GM19468 (cell line): ENCODE measurements around the gene FRK.
A peak's percentile ranks its signal among the peaks of the same experiment; 100 is the strongest.
"Not testable (repeated sequence)": the region's sequence is repeated elsewhere in the genome, so short reads cannot be mapped to it uniquely, and the experiment has no call there.

Experiments used
- ATAC-seq: cut with Tn5 transposase; IDR thresholded peaks from one replicate; pipeline ENCODE4 v1.9.1; 2021; ENCODE audit warnings: mild to moderate bottlenecking, moderate library complexity, moderate number of reproducible peaks; ENCODE audit not compliant: unreplicated experiment; ENCODE audit errors: extremely low read depth

Gene FRK

DNA sequence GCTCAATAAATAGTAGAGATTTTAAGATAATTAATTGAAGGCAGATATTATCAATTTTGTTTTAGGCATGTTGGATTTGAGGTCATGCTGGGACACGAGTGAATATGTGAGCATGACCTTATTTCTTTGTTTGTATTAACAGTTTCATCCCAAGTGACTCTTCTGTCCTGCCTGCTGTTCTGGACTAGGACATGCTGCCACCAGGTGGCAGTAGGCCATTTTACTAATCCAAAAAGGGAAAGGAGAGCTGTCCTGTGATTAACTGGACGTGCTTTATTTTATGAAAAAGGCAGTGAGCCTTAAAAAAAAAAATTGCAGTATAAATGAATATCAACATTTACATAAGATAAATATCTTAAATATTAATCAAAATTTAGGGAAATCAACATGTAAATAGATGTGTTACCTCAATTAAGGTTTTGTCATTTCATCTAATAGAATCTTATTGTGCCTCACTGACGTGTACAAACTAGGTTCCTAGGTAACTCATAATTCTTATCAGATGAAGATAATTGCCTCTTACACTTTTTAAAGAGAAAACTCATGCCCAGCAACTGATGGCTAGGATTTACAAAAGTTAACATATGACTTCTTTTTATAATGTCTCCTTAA lies 49.8 kb downstream of the FRK start:
- no peak for ATAC-seq

DNA sequence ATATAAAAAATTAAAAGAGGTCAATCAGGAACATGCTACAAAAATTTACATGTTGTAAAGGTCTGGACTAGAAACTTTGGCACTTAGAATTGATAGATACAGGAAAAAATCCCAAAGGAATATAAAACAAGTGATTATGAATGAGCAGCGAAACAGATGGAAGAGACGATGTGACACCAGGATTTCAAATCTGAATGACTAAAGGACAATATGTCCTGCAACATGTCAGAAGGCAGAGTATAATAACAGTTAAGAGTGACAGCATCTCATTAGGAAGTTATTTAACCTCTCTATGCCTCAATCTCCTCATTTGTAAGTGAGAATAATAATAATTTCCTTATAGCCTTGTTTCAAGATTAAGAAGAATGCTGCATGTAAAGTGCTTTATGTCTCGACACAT lies 50.3 kb downstream of the FRK start:
- ATAC-seq, result no peak

DNA sequence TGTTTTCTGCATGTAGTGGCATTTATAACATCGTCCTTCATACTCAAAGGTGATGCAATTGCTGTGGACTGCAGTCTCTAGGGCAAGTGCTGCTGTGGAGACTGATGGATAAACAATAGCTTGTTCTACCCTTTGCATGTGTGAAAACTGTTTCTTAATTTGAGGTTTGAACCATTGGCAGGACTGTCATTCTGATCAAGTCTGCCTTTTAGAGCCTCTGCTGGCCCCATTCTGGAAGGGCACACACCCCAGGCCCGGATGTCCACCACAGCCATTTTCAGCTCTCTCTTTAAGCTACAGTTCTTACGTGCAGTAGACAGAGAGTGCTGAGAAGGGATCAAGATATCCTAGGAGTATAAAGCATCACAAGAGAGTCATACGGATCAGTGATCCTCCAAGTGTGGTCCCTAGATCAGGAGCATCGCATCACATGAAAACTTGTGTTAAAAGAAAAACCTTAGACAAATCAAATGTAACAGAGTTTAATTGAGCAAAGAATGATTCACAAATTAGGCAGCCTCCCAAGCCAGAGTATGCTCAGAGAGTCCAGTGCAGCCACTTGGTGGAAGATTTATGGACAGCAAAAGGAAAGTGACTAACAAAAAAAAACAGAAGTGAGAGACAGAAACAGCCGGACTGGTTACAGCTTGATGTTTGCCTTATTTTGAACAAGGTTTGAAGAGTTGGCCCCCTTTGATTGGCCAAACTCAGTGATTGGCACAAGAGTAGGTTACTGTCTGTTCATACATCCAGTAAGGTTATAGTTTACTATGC lies 52.0 kb downstream of the FRK start:
- peak; percentile 73 for ATAC-seq

DNA sequence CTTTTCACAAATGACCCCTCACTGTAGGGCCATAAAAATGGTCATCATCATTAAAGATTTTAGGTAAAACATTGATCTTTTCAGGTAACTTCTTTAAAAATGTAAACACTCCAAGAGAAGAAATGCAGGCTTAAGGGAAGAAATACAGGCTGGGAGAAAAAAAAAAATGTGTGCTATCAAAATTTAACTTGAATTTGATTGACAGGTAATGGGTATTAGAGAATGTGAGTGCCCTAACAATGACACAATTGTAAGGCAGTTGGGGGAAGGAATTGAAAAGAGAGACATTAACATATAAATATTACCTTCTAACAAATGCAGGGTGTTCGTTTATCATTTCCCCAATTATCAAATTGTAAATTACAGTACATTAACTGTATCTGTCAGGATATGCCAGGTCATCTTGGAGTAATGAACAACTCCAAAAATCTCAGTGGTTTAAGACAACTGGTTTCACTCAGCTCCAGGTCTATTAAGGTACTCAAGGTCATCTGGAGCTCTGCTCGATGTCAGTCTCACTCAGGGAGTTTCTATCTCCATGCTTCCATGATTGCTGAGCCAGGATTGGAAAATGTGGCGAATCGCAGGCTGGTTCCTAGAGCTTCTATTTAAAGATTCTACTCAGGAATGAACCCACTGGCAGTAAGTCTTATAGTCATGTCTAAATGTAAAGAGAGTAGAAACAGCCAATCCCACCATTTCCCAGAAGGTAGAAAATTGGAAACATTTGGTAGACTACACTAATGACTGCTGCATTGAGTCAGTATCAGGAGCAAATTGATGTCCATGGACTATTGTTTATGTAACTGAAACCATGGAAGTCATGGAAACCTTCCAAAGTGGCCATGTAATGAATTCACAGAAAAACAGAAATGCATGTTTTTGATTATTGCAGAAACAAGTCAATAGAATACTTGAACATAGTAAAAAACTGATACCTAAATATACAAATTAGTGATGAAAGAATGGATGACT lies 55.6 kb downstream of the FRK start:
- no peak for ATAC-seq

DNA sequence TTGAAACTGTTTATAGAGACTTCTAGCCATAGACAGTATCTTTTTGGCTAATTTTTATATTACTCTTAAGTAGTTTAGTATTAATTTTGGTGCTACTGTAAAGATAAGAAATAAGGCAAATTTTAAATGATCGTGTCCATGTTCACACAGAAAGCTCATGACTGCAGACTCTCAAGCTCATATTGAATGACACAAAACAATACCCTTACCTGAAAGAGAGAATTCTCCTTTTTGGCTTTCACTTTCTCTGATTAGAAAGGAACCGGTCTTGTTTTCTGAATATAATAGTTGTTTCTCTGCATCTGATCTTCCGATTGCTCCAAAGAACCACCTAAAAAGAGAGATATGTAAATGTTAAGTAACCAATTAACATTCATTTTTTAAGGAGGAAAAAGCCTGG lies 57.0 kb downstream of the FRK start:
- ATAC-seq, result peak; percentile 68

DNA sequence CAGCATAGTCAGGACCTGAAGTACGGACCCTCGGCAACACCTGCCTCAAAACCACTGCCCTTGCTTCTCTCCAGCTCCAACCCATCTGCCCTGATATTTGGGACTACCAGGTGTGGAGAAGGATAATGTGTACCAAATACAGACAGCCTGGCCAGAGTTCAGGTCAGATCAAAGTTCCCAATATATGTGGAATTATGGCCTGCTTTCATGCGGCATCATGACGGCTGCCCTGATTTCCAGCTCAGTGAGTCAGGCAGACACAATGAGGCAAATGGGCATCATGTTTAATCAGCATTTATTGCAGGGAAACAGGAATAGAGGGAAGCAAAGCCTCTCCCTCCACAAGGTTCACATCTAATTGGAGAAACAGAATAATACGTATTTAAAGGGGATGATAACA lies 57.9 kb downstream of the FRK start:
- ATAC-seq, result no peak

DNA sequence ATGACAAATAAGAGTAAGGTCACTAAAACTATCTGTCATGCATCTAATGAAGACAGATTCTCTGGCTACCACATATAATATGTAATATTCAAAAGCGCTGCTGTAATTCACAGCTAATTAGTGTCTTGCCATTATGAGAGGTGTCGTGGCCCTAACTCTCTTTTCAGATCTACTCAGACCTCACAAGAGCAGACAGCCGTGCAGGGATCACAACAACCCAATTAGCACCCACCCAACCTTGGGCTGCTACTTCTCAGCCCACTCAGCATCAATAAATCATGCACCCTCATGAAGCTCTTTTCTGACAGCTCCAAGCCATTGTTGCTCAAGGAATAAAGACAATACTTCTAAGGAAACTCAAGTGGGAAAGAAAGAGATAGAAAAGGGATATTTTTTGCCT lies 61.5 kb downstream of the FRK start:
- no peak for ATAC-seq

DNA sequence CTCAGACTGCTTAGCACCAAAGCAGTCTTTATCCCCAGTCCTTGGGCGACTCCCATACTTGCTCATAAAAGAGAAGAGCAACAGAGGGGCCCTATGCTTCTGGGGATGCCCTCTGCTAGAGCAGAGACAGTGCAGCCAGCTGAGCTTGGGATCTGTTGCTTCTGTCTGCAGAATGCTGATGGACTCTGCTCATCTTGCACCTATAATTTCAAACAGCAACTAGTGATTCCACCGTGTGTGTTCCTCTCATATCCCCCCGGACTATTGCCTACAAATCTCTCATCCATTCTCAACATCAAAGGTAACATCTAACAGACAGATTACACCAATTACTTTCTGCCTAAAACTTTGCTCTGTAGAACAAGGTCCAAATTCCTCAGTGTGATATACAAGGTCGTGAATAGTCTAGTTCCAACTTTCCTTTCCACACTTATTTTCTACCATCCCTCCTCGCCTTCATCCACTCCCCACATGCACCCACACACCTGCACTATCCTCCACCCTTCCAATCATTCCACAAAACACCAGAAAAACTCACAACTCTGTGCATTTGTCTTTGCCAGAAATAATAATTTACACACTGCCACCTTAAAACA lies 62.6 kb downstream of the FRK start:
- no peak for ATAC-seq

DNA sequence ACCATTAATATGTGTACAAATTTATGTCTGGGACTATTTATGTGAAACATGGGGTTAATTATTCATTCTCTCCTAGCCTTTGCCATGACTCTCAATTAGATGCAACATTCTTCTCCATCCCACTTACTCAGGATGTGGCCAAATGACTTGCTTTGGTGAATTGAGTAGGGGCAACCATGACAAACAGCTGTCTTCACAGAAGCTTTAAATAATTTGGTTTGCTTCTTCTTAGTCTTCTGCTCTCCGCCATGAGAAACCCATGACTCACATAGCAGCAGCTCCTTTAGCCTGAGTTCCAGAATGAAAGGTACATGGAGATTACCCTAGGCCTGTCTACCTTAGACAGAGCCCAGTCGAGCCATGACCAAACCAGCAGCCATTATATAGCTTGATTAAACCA lies 74.7 kb downstream of the FRK start:
- ATAC-seq, result no peak

DNA sequence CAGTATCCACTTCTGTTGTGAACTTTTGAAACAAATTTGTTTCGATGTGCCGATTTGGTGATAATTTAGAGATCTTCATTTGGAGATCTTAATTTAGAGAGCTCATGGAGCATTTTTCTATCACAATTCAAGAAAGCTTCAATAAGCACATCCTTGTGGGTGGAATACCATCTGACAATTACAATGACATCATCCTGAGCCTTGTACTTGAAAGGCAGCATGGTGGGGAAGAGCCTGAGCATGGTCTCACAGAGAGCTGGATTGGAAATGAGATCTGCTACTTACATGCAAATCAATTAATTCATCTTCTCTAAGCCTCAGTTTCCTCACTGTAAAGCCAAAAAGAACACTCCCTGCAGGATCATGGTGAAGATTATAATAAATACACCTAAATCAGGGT lies 75.9 kb downstream of the FRK start:
- no peak for ATAC-seq

DNA sequence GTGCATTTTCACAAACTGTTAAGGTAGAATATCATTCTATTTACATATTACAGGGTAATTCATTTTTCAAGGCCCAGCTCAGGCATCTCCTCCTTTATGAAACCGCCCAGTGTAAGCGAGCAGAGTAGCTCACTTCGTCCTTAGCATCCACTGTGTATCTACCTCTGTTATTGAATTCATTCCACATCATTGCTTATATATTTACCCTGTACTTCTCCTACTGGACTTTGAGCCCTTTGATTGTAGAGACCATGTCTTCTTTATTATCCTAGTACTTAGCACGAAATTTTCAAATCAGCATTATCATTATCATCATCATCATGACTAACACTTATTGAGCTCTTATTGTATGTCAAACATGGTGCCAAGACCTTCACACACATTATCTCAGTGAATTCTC lies 76.7 kb downstream of the FRK start:
- ATAC-seq, result no peak

DNA sequence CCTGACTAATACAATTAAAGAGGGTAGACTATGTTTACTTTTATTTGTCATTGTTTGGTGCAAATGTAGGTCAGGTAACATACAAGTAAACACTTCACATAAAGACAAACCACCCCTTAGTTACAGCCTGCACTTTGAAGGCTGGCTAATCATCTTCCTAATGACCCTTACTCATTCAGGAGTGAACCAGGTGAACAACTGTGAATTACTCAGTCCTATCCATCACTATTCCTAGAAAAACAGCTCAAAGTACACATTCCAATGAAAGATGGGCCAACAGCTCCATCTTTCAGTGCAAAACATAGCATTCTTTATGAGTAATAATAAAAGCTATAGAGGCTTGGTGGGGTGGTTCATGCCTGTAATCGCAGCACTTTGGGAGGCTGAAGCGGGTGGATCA lies 78.2 kb downstream of the FRK start:
- ATAC-seq, result no peak

DNA sequence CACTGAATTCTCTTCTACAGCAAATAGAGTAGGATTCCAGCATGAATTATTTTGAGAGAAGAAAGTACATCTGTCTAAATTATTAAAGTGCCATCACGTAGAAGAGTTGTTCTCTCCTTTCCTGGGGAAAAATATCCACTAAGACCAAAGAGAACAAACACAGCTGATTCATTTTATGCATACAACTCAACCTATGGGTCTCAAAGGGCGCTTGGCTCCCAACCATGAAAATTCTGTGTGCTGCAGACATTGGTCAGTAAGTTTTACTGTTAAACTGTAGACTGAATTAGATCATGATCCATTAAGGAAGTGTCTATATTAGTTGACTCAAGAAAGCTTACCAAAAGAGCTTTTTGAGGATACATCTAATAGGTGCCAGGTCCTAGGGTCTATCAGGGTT lies 83.5 kb downstream of the FRK start:
- no peak for ATAC-seq

DNA sequence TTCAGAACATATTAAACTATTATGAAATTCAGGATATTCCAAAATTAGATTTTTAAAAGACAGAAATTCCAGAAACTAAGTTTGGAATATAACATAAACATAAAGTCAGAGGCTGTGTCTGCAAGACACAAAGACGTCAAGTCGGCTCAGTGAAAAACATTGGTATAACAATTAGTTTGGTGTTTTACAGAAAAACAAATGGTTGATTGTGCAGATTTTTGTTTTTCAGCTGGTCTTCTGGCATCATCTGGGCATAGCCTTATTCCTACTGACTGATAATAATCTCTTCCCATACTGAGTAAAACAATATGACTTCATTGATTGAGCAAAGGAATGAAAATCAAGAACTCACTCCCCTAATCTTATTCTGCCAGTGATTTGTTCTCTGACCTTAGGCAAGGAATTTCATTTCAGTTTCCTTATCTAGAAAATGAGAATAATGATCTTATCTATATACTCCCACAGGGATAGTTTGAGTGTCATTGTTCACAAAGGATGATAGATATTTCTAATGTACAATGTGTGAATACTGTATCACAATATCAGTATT lies 84.3 kb downstream of the FRK start:
- ATAC-seq, result no peak

DNA sequence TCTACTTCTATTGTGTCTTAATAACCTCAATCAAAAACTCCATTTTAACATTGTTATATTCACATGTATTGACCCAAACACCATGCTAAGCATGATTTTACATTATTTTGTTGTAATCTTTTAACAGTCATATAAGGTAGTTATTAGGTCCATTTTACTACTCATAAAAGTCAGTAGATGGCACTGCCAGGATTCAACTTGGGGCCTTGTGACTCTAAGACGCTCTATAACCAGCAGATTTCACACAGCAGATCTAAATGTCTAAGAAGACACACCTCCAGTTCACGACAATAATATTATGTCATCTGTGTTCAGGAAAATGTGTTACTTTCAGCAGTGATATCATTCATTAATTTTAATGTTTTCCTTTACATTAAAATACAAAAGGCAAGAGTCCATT lies 88.0 kb downstream of the FRK start:
- ATAC-seq, result no peak

DNA sequence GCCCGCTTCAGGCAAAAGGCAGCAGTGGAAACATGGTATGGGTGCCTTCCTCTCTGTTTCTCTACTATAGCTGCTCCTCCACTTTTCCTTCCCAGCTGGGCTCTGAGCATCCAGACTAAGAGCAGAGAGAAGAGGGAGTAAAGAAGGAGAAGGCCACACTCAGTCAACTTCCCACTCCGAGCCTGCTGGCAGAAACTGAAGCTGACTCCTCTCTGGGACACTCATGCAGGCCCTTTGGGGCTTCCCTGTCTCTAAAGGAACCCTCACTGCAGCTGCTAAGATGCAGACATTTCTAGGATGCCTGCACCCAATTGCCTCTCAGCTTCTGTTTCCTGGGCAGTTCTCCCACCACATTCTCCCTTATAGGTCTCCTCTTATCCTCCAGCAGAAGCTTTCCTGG lies 88.9 kb downstream of the FRK start:
- ATAC-seq, result no peak

DNA sequence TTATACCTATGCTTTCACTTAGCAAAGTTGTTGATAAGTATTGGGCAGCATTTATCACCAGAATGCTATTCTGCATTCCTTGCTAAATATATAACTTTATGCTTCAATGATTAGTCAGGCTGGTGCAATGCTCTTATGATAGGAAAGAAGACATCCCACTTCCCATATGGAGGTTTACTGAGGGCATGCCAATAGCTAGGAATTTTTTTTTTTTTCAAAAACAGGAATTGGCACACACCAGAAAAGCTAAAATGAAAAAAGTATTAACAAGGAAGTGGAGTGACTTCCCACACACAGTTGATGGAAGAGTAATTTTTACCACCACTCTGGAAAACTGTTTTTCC lies 90.8 kb downstream of the FRK start:
- ATAC-seq, result no peak

DNA sequence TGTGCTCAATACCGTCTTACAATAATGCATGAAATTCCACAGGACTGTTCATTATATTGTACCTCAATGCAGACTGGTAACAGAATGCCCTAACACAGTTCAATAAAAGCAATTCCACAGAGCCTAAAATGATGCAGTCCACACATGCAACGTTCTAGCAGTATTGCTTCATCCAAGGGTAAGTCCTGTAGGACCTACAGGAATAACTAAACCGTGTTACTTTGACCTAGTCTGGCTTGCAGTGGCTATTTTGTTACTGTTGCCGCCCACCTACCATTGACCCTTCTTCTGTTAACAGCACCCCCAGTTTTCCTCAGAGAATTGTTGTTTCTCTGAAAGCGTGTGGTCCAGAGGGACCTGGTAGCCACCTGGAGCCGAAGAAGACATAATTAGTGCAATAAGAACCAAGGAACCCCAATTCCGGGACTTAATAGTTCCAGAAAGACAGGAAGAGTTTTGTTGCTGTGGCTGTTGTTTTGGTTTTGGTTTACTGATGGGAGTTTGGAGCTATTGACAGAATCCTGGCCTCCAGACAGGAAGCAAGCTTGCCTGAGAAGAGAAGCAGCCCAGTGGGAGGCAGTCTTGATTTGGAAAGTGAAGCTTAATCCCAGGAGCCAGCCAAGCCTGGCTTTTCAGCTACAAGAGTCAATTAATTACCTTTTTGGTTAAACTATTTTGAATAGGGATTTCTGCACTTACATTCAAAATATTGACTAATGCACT lies 91.3 kb downstream of the FRK start:
- ATAC-seq, result no peak

DNA sequence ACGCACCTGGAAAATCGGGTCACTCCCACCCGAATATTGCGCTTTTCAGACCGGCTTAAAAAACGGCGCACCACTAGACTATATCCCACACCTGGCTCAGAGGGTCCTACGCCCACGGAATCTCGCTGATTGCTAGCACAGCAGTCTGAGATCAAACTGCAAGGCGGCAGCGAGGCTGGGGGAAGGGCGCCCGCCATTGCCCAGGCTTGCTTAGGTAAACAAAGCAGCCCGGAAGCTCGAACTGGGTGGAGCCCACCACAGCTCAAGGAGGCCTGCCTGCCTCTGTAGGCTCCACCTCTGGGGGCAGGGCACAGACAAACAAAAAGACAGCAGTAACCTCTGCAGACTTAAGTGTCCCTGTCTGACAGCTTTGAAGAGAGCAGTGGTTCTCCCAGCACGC lies 100.4 kb downstream of the FRK start:
- not testable (repeated sequence) for ATAC-seq

DNA sequence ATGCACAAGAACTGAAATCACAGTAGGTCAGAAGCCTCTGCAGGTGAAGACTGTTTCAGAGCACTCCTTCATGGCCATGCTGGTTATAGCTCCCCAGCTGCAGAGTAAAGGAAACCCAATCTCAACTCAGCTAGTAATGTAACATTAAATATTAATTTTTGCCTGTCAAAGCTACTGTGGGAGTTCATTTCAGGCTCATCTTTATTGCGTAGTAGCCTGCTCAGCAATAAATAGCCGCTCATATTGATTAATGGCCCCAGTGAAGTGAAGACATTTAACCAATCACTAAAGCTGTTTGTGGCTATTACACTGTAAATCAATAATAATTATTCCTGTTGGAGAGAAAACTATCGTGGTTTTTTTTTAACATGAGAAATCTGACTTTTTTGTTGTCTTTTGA lies 101.7 kb downstream of the FRK start:
- ATAC-seq, result no peak
